ENCODE data around the gene RNF112.

GRCh38 chr17:19361326-19361725, 49.7 kb upstream of the RNF112 start:
- TF ChIP-seq CTCF (IDR thresholded peaks at IDR 0.05; ENCODE audit: poor library complexity, severe bottlenecking) = no peak
- TF ChIP-seq SMC3 (conservative IDR thresholded peaks at IDR 0.05; ENCODE audit: poor library complexity) = no peak
- TF ChIP-seq POLR2AphosphoS5 (IDR thresholded peaks at IDR 0.05) = no peak
- TF ChIP-seq, protein P1, sequence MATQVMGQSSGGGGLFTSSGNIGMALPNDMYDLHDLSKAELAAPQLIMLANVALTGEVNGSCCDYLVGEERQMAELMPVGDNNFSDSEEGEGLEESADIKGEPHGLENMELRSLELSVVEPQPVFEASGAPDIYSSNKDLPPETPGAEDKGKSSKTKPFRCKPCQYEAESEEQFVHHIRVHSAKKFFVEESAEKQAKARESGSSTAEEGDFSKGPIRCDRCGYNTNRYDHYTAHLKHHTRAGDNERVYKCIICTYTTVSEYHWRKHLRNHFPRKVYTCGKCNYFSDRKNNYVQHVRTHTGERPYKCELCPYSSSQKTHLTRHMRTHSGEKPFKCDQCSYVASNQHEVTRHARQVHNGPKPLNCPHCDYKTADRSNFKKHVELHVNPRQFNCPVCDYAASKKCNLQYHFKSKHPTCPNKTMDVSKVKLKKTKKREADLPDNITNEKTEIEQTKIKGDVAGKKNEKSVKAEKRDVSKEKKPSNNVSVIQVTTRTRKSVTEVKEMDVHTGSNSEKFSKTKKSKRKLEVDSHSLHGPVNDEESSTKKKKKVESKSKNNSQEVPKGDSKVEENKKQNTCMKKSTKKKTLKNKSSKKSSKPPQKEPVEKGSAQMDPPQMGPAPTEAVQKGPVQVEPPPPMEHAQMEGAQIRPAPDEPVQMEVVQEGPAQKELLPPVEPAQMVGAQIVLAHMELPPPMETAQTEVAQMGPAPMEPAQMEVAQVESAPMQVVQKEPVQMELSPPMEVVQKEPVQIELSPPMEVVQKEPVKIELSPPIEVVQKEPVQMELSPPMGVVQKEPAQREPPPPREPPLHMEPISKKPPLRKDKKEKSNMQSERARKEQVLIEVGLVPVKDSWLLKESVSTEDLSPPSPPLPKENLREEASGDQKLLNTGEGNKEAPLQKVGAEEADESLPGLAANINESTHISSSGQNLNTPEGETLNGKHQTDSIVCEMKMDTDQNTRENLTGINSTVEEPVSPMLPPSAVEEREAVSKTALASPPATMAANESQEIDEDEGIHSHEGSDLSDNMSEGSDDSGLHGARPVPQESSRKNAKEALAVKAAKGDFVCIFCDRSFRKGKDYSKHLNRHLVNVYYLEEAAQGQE (IDR thresholded peaks at IDR 0.05; ENCODE audit: borderline replicate concordance) = no peak

Measured in neural cell (in vitro differentiated cells).